ENCODE measurements around the gene SOD1. TPM values are rescaled to one million over a fixed set of nuclear protein-coding genes. Genes with fewer than 3 reads are reported as not detected.

SOD1 gene
- total and polyA plus RNA-seq, 10 of the 15 experiments (the other 5 are each of a cell fraction or from before 2014, with no cell fraction given): 171 to 710 (median 313) TPM

GRCh38 chr21:31711326-31711725 lies 51.8 kb downstream of the SOD1 start:
- H3K36me3 ChIP-seq (ENCODE audit: control insufficient read depth in 2 of 2, insufficient read depth in 2 of 2, low read length in 1 of 2): no peaks in the 10 kb centered on the region
- H3K27ac ChIP-seq (ENCODE audit: control insufficient read depth, insufficient read depth): no peak overlapping the region
- ChIA-PET SMC1A (ENCODE audit: uncharacterized antibody, unreplicated experiment) (interaction anchor here (0.6 kb wide), 1 partner anchor 13 kb away, joined by 4 read pairs; no protein-coding TSS in a partner anchor), POLR2A (interaction anchor here (0.7 to 1.0 kb wide), 3 partner anchors 15 to 48 kb away, joined by 3 read pairs; no protein-coding TSS in a partner anchor), RAD21 (ENCODE audit: unreplicated experiment) (no interaction called here), CTCF (no interaction called here)
- H3K4me2 ChIP-seq (ENCODE audit: control insufficient read depth, insufficient read depth): no peak overlapping the region
- H3K79me2 ChIP-seq (ENCODE audit: control insufficient read depth, insufficient read depth, low read length): peaks cover 85% of the 10 kb centered on the region
- in situ Hi-C loops (cut with MboI) (no loop called here), intact Hi-C loops (cut with micrococcal nuclease; ENCODE audit: unreplicated experiment) (no loop called here)
- H3K9me3 ChIP-seq (replicated peaks; ENCODE audit: control insufficient read depth, insufficient read depth, low read length): no peaks in the 10 kb centered on the region
- H4K20me1 ChIP-seq (ENCODE audit: control insufficient read depth, insufficient read depth): no peaks in the 10 kb centered on the region; the same call in 1 of the 2 replicates
- DNase-seq (ENCODE audit: low read depth, low spot score) (no peak), ATAC-seq (no peak), FAIRE-seq (no peak)
- peaks cover 2% of the 10 kb centered on the region for H3K4me1 ChIP-seq (ENCODE audit: control insufficient read depth, insufficient read depth, low read length)
- no peak overlapping the region for H2AFZ ChIP-seq (ENCODE audit: control insufficient read depth, low read depth, low read length)
- TF ChIP-seq RFX5 (IDR thresholded peaks at IDR 0.05; ENCODE audit: low read depth, low read length) (no peak), ASH2L (IDR thresholded peaks at IDR 0.05; ENCODE audit: borderline replicate concordance, low read depth) (no peak), KLF5 (IDR thresholded peaks at IDR 0.05; ENCODE audit: partially characterized antibody) (no peak), REST (IDR thresholded peaks at IDR 0.05; ENCODE audit: low read depth, low read length) (no peak)
- BruUV-seq (replicated peaks): no TSS peak
- H3K9ac ChIP-seq (ENCODE audit: control insufficient read depth, insufficient read depth, low read length): no peak overlapping the region
- 100% methylated on average over 1 of the region's 1 CpG for WGBS (ENCODE audit: insufficient coverage, insufficient replicate concordance, low lambda C conversion rate, missing lambda C conversion rate)
- no peaks in the 10 kb centered on the region for H3K27me3 ChIP-seq (replicated peaks in 1 of 2; ENCODE audit: control insufficient read depth in 2 of 2, insufficient read depth in 2 of 2, low read length in 1 of 2)
- no peak overlapping the region for H3K4me3 ChIP-seq

Data from GM12878 (cell line).